Measurements from ENCODE around the gene CCDC136.

The CCDC136 gene

GRCh38 chr7:128827248-128827958 lies 35.6 kb downstream of the CCDC136 start:
- no peak for DNase-seq (ENCODE audit: low spot score)
- TF ChIP-seq CTCF (IDR thresholded peaks at IDR 0.05; ENCODE audit: extremely low read depth, missing control alignments): no peak

GRCh38 chr7:128827971-128828711 lies 36.4 kb downstream of the CCDC136 start:
- no peak for DNase-seq (ENCODE audit: low spot score)
- no peak for TF ChIP-seq CTCF (IDR thresholded peaks at IDR 0.05; ENCODE audit: extremely low read depth, missing control alignments)

DNA sequence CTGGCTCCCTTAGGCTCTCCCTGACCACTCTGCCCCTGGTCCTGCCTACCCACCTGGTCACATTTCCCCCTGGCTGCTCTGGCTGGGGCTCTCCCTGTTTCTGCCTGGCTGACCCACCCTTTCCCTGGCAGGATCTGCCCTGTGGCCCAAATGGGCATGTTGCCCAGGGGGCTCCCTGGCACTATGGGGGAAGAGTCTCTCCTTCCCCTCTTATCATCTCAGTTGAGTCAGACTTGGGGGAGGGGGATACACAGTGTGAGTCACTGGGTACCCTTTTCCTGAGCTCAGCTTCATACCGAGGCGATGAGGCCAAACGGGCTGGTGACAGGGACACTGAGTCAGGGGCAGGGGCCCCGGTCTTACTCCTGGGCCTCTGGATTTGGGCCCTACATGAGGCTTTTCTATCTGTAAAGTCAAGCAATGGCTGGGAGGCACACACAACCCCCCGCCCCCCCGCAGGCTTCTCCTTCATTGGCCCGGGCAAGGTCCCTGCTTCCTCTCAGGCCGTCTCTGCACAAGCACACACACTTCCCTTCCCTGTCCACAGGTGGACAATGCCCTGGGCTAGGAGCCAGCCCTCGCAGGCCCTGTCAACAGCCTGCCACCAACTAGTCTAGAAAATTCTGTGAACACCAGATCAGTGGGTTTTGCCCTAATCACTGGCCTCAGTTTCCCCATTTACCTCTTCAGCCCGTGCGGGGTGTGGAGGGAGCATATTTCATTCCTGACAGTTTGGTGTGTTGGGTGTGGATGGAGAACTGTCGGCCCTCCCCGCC lies 37.8 kb downstream of the CCDC136 start:
- DNase-seq (ENCODE audit: low spot score): no peak
- TF ChIP-seq CTCF (IDR thresholded peaks at IDR 0.05; ENCODE audit: extremely low read depth, missing control alignments): no peak

DNA sequence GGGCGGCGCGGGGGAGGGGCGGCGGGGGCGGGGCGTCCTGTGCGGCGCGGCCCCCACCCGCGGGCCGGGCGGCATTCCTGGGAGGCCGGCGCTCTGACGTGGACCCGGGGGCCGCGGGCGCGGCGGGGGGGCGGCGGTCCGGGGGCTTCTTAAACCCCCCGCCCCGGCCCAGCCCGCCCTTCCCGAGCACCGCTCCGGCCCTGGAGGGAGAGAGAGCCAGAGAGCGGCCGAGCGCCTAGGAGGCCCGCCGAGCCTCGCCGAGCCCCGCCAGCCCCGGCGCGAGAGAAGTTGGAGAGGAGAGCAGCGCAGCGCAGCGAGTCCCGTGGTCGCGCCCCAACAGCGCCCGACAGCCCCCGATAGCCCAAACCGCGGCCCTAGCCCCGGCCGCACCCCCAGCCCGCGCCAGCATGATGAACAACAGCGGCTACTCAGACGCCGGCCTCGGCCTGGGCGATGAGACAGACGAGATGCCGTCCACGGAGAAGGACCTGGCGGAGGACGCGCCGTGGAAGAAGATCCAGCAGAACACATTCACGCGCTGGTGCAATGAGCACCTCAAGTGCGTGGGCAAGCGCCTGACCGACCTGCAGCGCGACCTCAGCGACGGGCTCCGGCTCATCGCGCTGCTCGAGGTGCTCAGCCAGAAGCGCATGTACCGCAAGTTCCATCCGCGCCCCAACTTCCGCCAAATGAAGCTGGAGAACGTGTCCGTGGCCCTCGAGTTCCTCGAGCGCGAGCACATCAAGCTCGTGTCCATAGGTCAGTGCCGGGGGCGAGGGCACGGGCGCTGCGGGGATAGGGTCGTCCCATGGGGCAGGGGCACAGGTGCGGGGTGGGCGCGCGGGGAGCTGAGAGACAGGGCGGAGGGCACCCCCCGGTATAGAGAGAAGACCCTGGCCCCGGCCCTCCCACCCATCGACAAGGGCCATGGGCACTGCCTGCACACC lies 38.7 kb downstream of the CCDC136 start, which contains the start of gene FLNC:
TSS of gene FLNC (plus strand) at position 176 of the 947 bp plus-strand sequence. CDS start at position 408, 232 bp downstream.
- no peak for TF ChIP-seq CTCF (IDR thresholded peaks at IDR 0.05; ENCODE audit: extremely low read depth, missing control alignments)
- DNase-seq (ENCODE audit: low spot score): peak; percentile 52

DNA sequence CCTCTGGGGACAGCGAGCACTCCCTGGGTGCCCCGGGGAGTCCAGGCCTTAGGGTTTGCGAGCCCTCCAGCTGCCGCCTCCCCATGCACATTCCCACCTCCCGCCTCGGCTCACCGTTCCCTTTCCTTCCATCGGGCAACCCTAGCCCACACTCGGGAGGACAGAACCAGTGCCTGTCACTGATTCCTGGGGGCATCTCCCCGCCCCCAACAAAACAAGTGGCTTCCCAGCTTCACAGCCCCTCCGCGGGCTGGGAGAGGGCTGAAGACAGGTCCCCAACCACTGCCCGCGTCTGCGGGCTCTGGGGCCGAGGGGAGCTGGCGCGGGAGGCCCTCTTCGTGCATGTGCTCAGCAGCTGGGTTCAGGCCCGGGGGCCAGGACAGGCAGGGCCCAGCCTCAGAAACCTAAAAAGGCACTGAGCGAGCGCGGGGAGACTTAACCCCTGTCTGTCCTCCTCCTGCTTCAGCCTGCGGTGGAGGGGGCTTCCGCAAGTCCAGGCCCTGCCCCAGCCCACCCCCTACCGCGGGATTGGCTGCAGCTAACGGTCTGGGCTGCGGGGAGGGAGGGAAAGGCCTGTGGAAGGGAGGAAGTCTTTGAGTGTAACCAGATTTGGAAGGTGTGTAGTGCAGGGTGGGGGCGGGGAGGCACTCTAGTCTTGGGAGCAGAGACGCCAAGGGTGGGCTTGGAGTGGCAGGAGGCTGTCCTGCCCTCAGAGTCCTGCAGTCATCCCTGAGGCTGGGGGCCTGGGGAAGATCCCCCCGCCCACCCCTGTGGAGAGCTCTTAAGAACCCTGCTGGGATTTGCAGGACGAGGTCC lies 39.6 kb downstream of the CCDC136 start:
- TF ChIP-seq CTCF (IDR thresholded peaks at IDR 0.05; ENCODE audit: extremely low read depth, missing control alignments): no peak
- peak; percentile 59 for DNase-seq (ENCODE audit: low spot score)

All from GM20000 (cell line).